CD14-positive monocyte (primary cell): ENCODE measurements around the gene FAF2. TPM values are rescaled to one million over a fixed set of nuclear protein-coding genes. Genes with fewer than 3 reads are reported as not detected.

ENCODE experiments used
- DNase-seq, 3 donors: peaks; one replicate each; pipeline ENCODE4 v3.0.0-alpha.2; 2011 to 2022
- H2AFZ ChIP-seq: 2 replicates; pipeline ENCODE4 v1.6.0; 2012; ENCODE audit warnings: mild to moderate bottlenecking, low read depth, low read length, inconsistent platforms; ENCODE audit not compliant: insufficient read depth, poor library complexity, severe bottlenecking
- H3K27ac ChIP-seq, 2 donors: 1 replicate in 1 of 2; 2 replicates in 1 of 2; pipeline ENCODE4 v1.5.1; 2012 to 2013; ENCODE audit warnings: low read length in 2 of 2, control low read depth in 1 of 2, inconsistent platforms in 1 of 2, low read depth in 1 of 2, mild to moderate bottlenecking in 1 of 2
- H3K27me3 ChIP-seq, 2 donors: one replicate each; pipeline versions ENCODE4 v1.6.0 to v1.6.1; 2011 to 2013; ENCODE audit warnings: low read length in 2 of 2; ENCODE audit not compliant: control insufficient read depth in 2 of 2, insufficient read depth in 2 of 2
- H3K36me3 ChIP-seq, 2 donors: replicated peaks in 1 of 2; 1 replicate in 1 of 2; 2 replicates in 1 of 2; pipeline versions ENCODE4 v1.5.1 to v1.6.1; 2012 to 2013; ENCODE audit warnings: low read length in 2 of 2, control low read depth in 1 of 2, inconsistent platforms in 1 of 2, mild to moderate bottlenecking in 1 of 2; ENCODE audit not compliant: insufficient read depth in 2 of 2, control insufficient read depth in 1 of 2
- H3K4me1 ChIP-seq, 2 donors: 1 replicate in 1 of 2; 2 replicates in 1 of 2; pipeline versions ENCODE4 v1.5.1 to v1.6.1; 2012 to 2013; ENCODE audit warnings: low read length in 2 of 2, control low read depth in 1 of 2, inconsistent platforms in 1 of 2, mild to moderate bottlenecking in 1 of 2, moderate library complexity in 1 of 2; ENCODE audit not compliant: insufficient read depth in 2 of 2, control insufficient read depth in 1 of 2
- H3K4me2 ChIP-seq: replicated peaks from 2 replicates; pipeline ENCODE3; 2012; ENCODE audit warnings: low read length, moderate library complexity, mild to moderate bottlenecking; ENCODE audit not compliant: poor library complexity, severe bottlenecking; ENCODE audit errors: extremely low read depth
- H3K4me3 ChIP-seq, 3 experiments: fragments of 200-600 bp in 1 of 3; sonication (generic) in 1 of 3; replicated peaks in 1 of 3; 1 replicate in 2 of 3; 2 replicates in 1 of 3; pipeline ENCODE4 v1.5.1; 2011 to 2013; ENCODE audit warnings: low read length in 3 of 3, mild to moderate bottlenecking in 3 of 3, control low read depth in 2 of 3, low read depth in 2 of 3, inconsistent platforms in 1 of 3, moderate library complexity in 1 of 3
- H3K79me2 ChIP-seq: 2 replicates; pipeline ENCODE4 v1.6.0; 2012; ENCODE audit warnings: mild to moderate bottlenecking, control low read depth, inconsistent platforms, low read length, moderate library complexity; ENCODE audit not compliant: insufficient read depth
- H3K9ac ChIP-seq: 2 replicates; pipeline ENCODE4 v1.6.0; 2017; ENCODE audit warnings: low read length, mild to moderate bottlenecking; ENCODE audit not compliant: insufficient read depth, poor library complexity, severe bottlenecking
- H3K9me3 ChIP-seq, 2 donors: replicated peaks in 1 of 2; 1 replicate in 1 of 2; 2 replicates in 1 of 2; pipeline versions ENCODE4 v1.5.1 to v1.6.1; 2012 to 2013; ENCODE audit warnings: low read length in 2 of 2, control low read depth in 1 of 2; ENCODE audit not compliant: control insufficient read depth in 1 of 2, insufficient read depth in 1 of 2
- H4K20me1 ChIP-seq: 2 replicates; pipeline ENCODE4 v1.6.0; 2012; ENCODE audit warnings: mild to moderate bottlenecking, low read length, control low read depth, moderate library complexity; ENCODE audit not compliant: insufficient read depth
- H3K27ac Mint-ChIP-seq, 7 donors: one replicate each; pipeline ENCODE4 v1.8.0; 2020; ENCODE audit warnings: mild to moderate bottlenecking in 7 of 7, mixed read lengths in 7 of 7, moderate library complexity in 6 of 7, inconsistent platforms in 2 of 7
- H3K27me3 Mint-ChIP-seq, 3 donors: one replicate each; pipeline ENCODE4 v1.8.0; 2021 to 2022; ENCODE audit warnings: low read depth in 3 of 3, mild to moderate bottlenecking in 3 of 3, mixed read lengths in 3 of 3, moderate library complexity in 3 of 3, inconsistent platforms in 1 of 3
- H3K36me3 Mint-ChIP-seq, 2 donors: one replicate each; pipeline ENCODE4 v1.8.0; 2020; ENCODE audit warnings: mixed read lengths in 2 of 2, inconsistent platforms in 1 of 2, mild to moderate bottlenecking in 1 of 2
- H3K4me1 Mint-ChIP-seq: one replicate; pipeline ENCODE4 v1.8.0; 2020; ENCODE audit warnings: mild to moderate bottlenecking, mixed read lengths
- H3K4me3 Mint-ChIP-seq, 2 donors: one replicate each; pipeline ENCODE4 v1.8.0; 2020; ENCODE audit warnings: mild to moderate bottlenecking in 2 of 2, mixed read lengths in 2 of 2, moderate library complexity in 1 of 2
- H3K9me3 Mint-ChIP-seq, 7 donors: one replicate each; pipeline ENCODE4 v1.8.0; 2020 to 2022; ENCODE audit warnings: mixed read lengths in 7 of 7, mild to moderate bottlenecking in 6 of 7, moderate library complexity in 6 of 7, inconsistent platforms in 2 of 7
- CTCF ChIP-seq: fragments of 200-600 bp; IDR thresholded peaks from one replicate; pipeline ENCODE4 v1.8.0; 2022; ENCODE audit warnings: antibody characterized with exemption, mild to moderate bottlenecking
- WGBS: methylation state at CpG from one replicate; pipeline ENCODE4 v1.1.5; 2013; ENCODE audit warnings: missing lambda C conversion rate; ENCODE audit not compliant: insufficient coverage; 5-methylcytosine and 5-hydroxymethylcytosine counted together
- intact Hi-C, 2 donors: fragments of 100-400 bp; cut with micrococcal nuclease; formaldehyde crosslinking; loops; one replicate each; pipeline versions ENCODE4 v1.15.0 to v1.15.1; 2023
- polyA plus RNA-seq, 3 donors: library from polyadenylated mRNA; depleted of rRNA in 1 of 3; unstranded in 2 of 3; stranded (reverse) in 1 of 3; fragments of 300-500 nt in 2 of 3; fragments of >200 nt in 1 of 3; fragmentation: Illumina TruSeq in 2 of 3; gene quantifications; 1 replicate in 2 of 3; 2 replicates in 1 of 3; pipeline ENCODE4 v1.2.3, GENCODE V29; 2012 to 2021

Gene FAF2
- polyA plus RNA-seq, 3 donors, result 11.5 to 14.8 (median 12.2) TPM

- Mint-ChIP-seq H3K27ac (no peak overlapping the region), H3K9me3 (no peaks in the 10 kb centered on the region), H3K27me3 (peaks cover 0 to 3% (median 2%) of the 10 kb centered on the region in 3 donors), H3K36me3 (no peaks in the 10 kb centered on the region), H3K4me3 (no peak overlapping the region), H3K4me1 (peaks cover 13% of the 10 kb centered on the region)
- Histone ChIP-seq H3K9ac (no peak overlapping the region), H3K4me2 (no peak overlapping the region), H3K36me3 (no peaks in the 10 kb centered on the region), H3K79me2 (no peaks in the 10 kb centered on the region), H3K27ac (no peak overlapping the region), H3K4me3 (no peak overlapping the region), H2AFZ (no peak overlapping the region), H3K9me3 (no peaks in the 10 kb centered on the region), H3K4me1 (peaks cover 5 to 11% of the 10 kb centered on the region in 2 donors), H3K27me3 (no peaks in the 10 kb centered on the region), H4K20me1 (no peaks in the 10 kb centered on the region)
- TF ChIP-seq CTCF, result no peak
- WGBS, result no CpG with 5 or more reads among the region's 4 CpGs
- intact Hi-C loops, result no loop called here
- no peak for DNase-seq
Measured at GRCh38 chr5:176515396-176515795, 67.2 kb downstream of the FAF2 start.

DNA sequence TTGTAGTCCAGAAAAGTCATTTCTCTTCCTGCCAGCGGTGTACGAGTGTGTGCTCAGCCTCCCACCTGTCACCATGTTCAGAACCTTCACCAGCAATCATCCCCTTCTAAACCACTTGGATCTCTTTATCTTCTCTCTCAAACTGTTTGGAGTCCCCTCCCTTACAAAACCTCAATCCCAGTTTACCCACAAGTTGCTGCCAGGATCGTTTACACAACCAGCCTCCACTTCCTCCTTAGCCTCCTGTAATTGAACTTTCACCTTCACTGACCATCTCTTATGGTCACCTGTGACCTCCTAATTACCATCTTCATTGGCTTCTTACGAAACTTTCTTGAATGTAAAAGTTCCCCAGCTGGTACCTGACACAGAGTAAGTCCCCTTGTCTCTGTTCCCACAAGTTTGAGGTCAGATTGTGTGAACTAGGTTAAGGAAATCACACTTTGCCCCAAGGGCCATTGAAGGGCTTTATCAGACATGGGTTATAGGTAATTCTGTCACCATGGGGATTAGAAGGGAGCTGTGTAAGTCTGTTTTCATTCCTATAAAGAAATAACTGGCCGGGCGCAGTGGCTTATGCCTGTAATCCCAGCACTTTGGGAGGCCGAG lies 69.0 kb downstream of the FAF2 start:
- no peaks in the 10 kb centered on the region for H3K79me2 ChIP-seq
- no peak overlapping the region for H3K27ac ChIP-seq
- no peak overlapping the region for H3K4me3 Mint-ChIP-seq
- no peaks in the 10 kb centered on the region for H3K9me3 ChIP-seq
- DNase-seq, result no peak
- 15% methylated on average over 3 of the region's 7 CpGs for WGBS
- H3K36me3 Mint-ChIP-seq, result no peaks in the 10 kb centered on the region
- H3K4me3 ChIP-seq, result no peak overlapping the region
- H4K20me1 ChIP-seq, result no peaks in the 10 kb centered on the region
- no peaks in the 10 kb centered on the region for H3K36me3 ChIP-seq
- H3K4me1 ChIP-seq, result peaks cover 5 to 11% of the 10 kb centered on the region in 2 donors
- H3K4me1 Mint-ChIP-seq, result peaks cover 13% of the 10 kb centered on the region
- H3K9me3 Mint-ChIP-seq, result no peaks in the 10 kb centered on the region
- no peak overlapping the region for H3K4me2 ChIP-seq
- peak overlapping the region in 2 of 7 donors; percentile 3 to 7 for H3K27ac Mint-ChIP-seq
- H3K27me3 ChIP-seq, result no peaks in the 10 kb centered on the region
- H2AFZ ChIP-seq, result no peak overlapping the region
- H3K27me3 Mint-ChIP-seq, result peaks cover 0 to 4% (median 4%) of the 10 kb centered on the region in 3 donors
- no peak overlapping the region for H3K9ac ChIP-seq
- intact Hi-C loops, result no loop called here
- no peak for TF ChIP-seq CTCF
